NOMO-1 (cell line): ENCODE measurements around the gene GAS2.

Experiments used
- DNase-seq, 2 experiments: peaks; one replicate each; lab custom pipeline; 2025; ENCODE audit not compliant: unreplicated experiment in 2 of 2; lab: John Stamatoyannopoulos, UW

GAS2 gene

DNA sequence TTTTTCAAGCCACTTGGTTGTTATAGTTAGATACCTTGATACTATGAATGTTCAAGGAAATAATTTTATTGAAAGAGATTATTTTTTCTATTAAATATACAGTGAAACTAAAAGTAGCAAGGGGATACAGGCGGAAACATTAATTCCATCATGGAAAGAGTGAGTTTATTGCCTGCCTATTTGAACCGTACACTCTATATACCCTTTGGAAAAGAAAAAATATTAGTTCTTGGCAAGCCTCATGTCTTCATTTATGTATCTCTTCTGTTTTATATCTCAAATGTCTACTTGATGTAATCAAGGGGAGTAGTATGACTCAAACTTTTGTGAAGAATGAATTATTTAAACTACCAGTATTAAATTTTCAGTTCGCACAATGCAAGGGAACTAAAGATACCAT is 54.0 kb downstream of the GAS2 start:
- DNase-seq = no peak

GRCh38 chr11:22723274-22723673 is 56.9 kb downstream of the GAS2 start:
- no peak for DNase-seq

DNA sequence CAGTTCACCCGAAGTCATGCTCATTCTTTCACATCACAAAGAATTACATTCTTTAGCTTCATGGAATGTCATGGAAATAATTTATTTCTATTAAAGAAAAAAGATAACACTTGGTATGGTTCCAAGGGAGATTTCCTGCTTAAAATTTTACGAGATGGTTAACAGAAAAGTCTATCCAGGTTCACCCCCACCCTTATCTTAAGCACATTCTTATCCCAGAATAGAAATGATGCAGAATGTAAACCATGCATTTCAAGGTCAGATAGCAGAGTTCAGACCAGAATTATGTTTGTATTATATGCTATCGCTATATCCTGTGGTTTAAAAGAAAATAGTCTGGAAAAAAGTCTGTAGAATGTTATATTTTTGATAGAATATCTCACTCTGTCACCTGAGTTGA is 58.7 kb downstream of the GAS2 start:
- no peak for DNase-seq

DNA sequence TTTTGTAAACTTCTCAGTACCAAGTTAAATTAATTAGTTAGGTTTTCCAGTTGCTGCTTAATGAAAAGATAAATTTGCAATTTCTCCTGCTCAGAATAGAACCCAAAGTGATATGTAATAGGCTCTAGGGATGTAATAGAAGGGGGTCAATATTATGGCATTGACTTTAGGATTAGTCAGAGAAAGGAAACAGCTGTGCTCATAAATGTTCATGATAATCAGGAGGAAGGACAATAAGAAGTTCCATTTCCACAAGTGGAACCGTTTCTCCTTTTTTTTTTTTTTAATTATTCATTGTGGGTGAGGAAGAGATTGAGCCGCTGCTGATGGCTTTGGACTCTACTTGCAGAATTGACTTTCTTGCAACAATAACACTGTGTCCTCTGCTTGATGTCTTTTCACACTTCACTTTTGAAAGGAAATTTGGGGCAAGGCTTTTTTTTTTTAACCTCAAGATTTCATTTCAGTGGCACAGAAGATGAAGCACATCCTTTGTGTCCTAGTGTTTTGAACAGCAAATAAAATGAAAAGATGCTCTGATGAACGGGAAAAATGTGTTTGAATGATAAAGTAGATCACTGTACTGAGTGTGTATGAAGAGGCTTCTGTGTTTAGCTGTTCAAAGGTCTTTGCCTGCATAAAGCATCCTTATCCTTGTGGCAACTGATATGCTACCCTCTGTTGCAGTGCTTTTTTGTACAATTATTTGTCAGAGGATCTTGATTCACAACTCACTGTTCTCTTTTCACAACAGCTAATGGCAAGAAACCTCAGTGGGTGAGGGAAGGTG is 62.4 kb downstream of the GAS2 start:
- DNase-seq = peak in 1 of 2 experiments; percentile 21

- peak in 1 of 2 experiments; percentile 22 for DNase-seq
Measured at GRCh38 chr11:22730319-22730718, 63.9 kb downstream of the GAS2 start.

GRCh38 chr11:22732588-22732987 is 66.2 kb downstream of the GAS2 start:
- no peak for DNase-seq

DNA sequence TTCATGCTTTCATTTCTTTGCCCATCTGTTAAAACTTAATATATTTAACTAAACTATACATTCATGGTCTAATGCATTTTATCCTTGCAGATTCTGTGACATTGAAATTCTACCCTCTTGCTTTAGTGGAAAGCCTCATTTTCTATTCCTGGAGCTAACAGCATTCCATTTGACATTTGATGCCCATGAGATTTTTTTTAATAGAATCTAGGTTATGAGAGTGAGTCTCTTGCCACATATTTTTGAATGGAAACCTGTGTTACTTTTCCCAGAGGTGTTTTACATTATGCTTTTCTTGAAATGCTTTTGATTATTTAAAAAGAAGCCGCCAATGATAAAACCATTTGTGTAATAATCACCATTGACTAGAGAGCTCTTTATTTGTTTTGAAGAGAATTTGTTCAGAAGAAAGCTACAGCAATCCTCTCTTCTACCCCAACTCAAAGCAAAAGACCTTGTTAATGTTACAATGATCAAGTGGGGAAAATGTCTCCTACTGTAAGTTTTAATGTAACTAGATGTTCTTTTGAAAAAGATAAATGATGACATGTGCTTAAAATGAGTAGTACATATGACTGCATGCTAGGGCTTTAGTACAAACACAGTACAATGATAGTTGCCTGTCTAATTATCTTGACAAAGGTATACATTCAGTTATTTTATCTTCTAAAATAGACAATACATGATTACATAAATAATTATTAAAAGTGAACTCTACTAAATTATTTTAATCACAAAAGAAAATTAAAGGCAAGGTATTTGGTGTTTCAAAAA is 67.3 kb downstream of the GAS2 start:
- DNase-seq = no peak

DNA sequence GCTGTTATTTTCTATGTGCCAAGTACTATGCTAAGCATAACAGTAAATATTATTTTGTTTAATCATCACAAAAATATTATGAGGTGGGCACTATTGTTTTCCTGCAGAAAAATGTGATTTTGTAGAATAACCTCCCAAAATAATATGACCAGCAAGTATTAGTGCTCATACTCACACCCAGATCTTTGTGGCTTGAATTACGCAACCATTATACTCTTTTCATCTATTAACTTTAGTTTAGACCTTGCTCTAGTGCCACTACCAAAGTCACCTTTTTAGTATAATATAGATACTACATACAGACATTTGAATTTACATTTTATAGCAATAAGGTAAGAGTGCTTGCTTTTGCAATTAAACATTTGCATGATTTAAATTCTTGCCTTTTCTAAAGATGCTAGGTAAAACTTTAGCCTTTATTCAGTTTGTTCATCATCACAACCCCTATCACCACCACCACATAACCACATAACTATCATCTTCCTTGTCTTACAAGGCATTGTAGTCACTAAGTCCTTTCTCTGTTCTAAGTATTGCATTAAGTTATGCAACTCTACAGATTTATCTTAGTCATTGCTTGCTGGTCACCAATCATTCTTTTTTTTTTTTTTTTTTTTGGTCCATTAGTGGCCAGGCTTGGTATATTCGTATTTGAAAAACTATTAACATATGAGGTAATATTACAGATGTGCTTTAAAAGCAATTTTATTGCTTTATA is 68.4 kb downstream of the GAS2 start:
- DNase-seq = peak; percentile 81 to 93

DNA sequence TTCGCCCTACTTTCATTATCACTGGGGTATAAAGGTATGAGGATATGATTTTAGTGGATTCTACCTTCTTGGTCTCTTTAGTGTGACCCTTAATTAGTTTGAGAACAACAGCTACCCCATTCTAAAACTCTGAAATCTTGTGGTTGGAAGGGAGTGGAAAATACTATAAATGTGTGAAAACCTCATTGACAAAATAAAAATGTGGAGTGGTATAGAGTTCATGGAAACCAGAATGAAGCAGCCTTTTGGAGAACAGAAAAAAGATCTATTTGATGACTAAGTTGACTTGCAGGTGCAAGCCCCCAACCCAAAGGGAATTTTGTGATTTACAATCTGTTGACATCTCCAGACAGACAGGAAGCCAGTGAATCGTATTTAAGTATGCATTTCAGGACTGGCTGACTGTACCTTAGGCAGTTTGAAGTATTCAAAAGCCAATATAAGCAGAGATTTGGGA is 75.8 kb downstream of the GAS2 start:
- no peak for DNase-seq

GRCh38 chr11:22749536-22749935 is 83.1 kb downstream of the GAS2 start:
- no peak for DNase-seq

- peak in 1 of 2 experiments; percentile 31 for DNase-seq
Measured at GRCh38 chr11:22752908-22753310, 86.5 kb downstream of the GAS2 start.

GRCh38 chr11:22753416-22753815 is 87.0 kb downstream of the GAS2 start:
- no peak for DNase-seq

GRCh38 chr11:22761066-22761465 is 94.7 kb downstream of the GAS2 start:
- DNase-seq = no peak

GRCh38 chr11:22763166-22763565 is 96.8 kb downstream of the GAS2 start:
- no peak for DNase-seq

DNA sequence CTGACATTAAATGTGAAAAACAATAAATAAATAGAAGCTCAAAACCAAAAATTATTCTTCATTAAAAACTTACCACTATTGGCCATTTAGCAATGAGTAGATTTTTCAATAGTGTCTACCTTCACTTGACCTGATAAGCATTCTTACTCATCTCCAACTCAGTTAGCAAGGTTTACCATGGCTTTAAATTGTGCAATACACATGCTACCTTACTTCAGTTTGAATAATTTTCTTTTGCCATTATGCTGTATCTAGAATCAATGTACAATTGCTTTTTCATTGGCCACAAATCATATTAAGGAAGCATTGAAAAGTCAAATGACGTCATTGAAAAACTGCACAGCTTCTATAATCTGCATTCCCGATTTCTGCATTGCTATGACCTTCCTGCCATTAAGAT is 98.3 kb downstream of the GAS2 start:
- DNase-seq = no peak

DNA sequence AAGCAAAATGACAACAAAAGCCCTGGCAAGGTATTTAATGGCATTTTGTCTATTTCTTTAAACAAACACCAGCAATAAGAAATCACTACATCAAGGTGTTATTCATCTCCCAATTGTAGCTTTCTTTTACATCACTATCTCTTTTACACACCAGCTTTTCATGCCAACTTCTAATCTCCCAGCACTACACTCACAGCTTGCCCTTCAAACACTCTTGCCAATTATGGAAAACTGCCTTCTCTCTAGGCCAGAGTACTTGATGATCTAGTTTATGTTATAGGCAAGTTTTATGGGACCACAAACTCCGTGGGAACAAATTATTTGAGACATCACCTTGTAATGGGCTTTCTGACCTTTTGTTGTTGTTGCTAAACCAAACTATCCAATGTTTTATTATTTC is 101.9 kb downstream of the GAS2 start:
- DNase-seq = no peak

DNA sequence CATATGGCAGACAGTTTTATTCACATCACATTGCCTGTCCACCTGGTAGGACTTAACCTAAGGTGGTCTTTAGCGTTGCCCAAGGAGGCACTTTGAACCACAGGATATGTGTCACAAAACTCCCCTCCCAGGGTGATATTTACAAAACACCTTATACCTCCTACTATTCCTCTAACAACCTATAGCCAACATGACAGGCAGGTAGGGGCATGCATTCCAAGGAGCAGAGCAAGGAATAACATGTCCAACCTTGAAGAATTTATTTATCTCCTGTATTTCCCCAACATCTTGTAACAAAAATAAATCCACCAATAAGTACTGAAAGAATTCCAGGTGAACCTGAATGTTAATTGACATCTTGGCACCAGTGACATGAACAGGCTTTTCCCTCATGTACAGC is 102.7 kb downstream of the GAS2 start:
- DNase-seq = no peak

- DNase-seq = no peak
Measured at GRCh38 chr11:22774716-22775115, 108.3 kb downstream of the GAS2 start.

GRCh38 chr11:22775248-22775647 is 108.8 kb downstream of the GAS2 start:
- no peak for DNase-seq

GRCh38 chr11:22778642-22779041 is 112.2 kb downstream of the GAS2 start:
- DNase-seq = peak in 1 of 2 experiments; percentile 22

DNA sequence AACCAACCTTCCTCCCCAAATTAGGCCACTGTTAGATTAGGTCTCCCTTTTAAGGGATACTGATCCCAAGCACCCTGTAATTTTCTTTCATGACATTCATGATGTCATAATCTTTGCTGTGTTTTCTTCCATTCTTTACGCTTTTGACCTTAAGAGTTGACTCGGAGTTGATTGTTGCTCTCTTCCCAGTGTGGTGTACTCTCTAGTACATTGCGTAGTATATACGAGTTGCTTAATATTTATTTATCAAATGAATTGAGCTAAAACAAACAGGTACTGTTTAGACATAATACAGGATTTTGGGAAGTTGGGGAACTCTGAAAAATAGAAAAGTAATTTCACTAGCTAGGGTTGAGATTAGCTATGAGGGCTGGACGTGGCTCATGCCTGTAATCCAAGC is 113.4 kb downstream of the GAS2 start:
- DNase-seq = no peak
